HepG2 (cell line): ENCODE results near the gene KATNAL1. TPM values are rescaled to one million over a fixed set of nuclear protein-coding genes. Genes with fewer than 3 reads are reported as not detected.
A peak's percentile ranks its signal among the peaks of the same experiment; 100 is the strongest.

Source experiments
- ATF2 ChIP-seq: sonication (generic); formaldehyde crosslinking; IDR thresholded peaks from 2 replicates; pipeline ENCODE4 v1.4.0; 2020; ENCODE audit warnings: missing genetic modification reagents
- CEBPG ChIP-seq: IDR thresholded peaks from 2 replicates; pipeline ENCODE4 v1.6.1; 2016
- ELF3 ChIP-seq: IDR thresholded peaks from 2 replicates; pipeline ENCODE4 v1.6.1; 2016; ENCODE audit warnings: missing genetic modification reagents, missing compliant biosample characterization
- FOXC1 ChIP-seq: sonication (generic); formaldehyde crosslinking; IDR thresholded peaks from 2 replicates; pipeline ENCODE4 v1.8.0; 2022; ENCODE audit warnings: mild to moderate bottlenecking, missing genetic modification reagents, borderline replicate concordance
- FOXP1 ChIP-seq, 2 experiments: fragments of 450-650 bp in 1 of 2; IDR thresholded peaks; 2 replicates each; pipeline ENCODE4 v1.6.1; 2017 to 2018; ENCODE audit warnings: antibody characterized with exemption in 1 of 2
- HNF4G ChIP-seq, 2 experiments: sonication (generic) in 1 of 2; formaldehyde crosslinking in 1 of 2; IDR thresholded peaks; 2 replicates each; pipeline versions ENCODE4 v1.4.0 to v1.6.1; 2011 to 2020; ENCODE audit warnings: borderline replicate concordance in 2 of 2, low read depth in 2 of 2, mild to moderate bottlenecking in 2 of 2, low read length in 1 of 2, missing genetic modification reagents in 1 of 2, moderate library complexity in 1 of 2
- LCORL ChIP-seq, 2 experiments: fragments of 450-650 bp in 1 of 2; sonication (generic) in 1 of 2; formaldehyde crosslinking in 1 of 2; IDR thresholded peaks; 2 replicates each; pipeline versions ENCODE4 v1.5.0 to v1.6.1; 2017 to 2020; ENCODE audit warnings: antibody characterized with exemption in 1 of 2, missing genetic modification reagents in 1 of 2
- MED1 ChIP-seq: sonication (generic); formaldehyde crosslinking; IDR thresholded peaks from 2 replicates; pipeline ENCODE4 v1.4.0; 2020; ENCODE audit warnings: missing genetic modification reagents
- MLXIP ChIP-seq: sonication (generic); formaldehyde crosslinking; IDR thresholded peaks from 2 replicates; pipeline ENCODE4 v1.9.0; 2021; ENCODE audit warnings: missing genetic modification reagents, borderline replicate concordance
- MTF2 ChIP-seq: sonication (generic); formaldehyde crosslinking; IDR thresholded peaks from 2 replicates; pipeline ENCODE4 v1.5.0; 2020; ENCODE audit warnings: missing genetic modification reagents, borderline replicate concordance
- NONO ChIP-seq, 2 experiments: fragments of 450-650 bp in 1 of 2; sonication (generic) in 1 of 2; formaldehyde crosslinking in 1 of 2; IDR thresholded peaks in 1 of 2; conservative IDR thresholded peaks in 1 of 2; 2 replicates each; pipeline versions ENCODE4 v1.6.1 to v1.8.0; 2017 to 2022; ENCODE audit warnings: mild to moderate bottlenecking in 1 of 2, missing genetic modification reagents in 1 of 2, moderate library complexity in 1 of 2
- ONECUT2 ChIP-seq: sonication (generic); formaldehyde crosslinking; IDR thresholded peaks from 2 replicates; pipeline ENCODE4 v1.4.0; 2020; ENCODE audit warnings: missing genetic modification reagents
- RARA ChIP-seq: IDR thresholded peaks from 2 replicates; pipeline ENCODE4 v1.6.1; 2016; ENCODE audit warnings: missing genetic modification reagents, missing compliant biosample characterization
- SALL1 ChIP-seq: sonication (generic); formaldehyde crosslinking; IDR thresholded peaks from 2 replicates; pipeline ENCODE4 v1.8.0; 2022; ENCODE audit warnings: mild to moderate bottlenecking, missing genetic modification reagents
- SMC3 ChIP-seq: IDR thresholded peaks from 2 replicates; pipeline ENCODE4 v1.6.1; 2011; ENCODE audit warnings: low read length, improper control_type of control experiment
- STAG1 ChIP-seq: sonication (generic); formaldehyde crosslinking; IDR thresholded peaks from 2 replicates; pipeline ENCODE4 v1.4.0; 2020; ENCODE audit warnings: missing genetic modification reagents
- SYNCRIP ChIP-seq: fragments of 200-400 bp; formaldehyde crosslinking; IDR thresholded peaks from 2 replicates; pipeline ENCODE4 v1.6.1; 2018; ENCODE audit warnings: mild to moderate bottlenecking, low read depth, low read length; ENCODE audit not compliant: insufficient read depth
- ZFP41 ChIP-seq: sonication (generic); formaldehyde crosslinking; IDR thresholded peaks from 2 replicates; pipeline ENCODE4 v1.4.0; 2020; ENCODE audit warnings: mild to moderate bottlenecking, missing genetic modification reagents, borderline replicate concordance
- ZMAT3 ChIP-seq: sonication (generic); formaldehyde crosslinking; conservative IDR thresholded peaks from 2 replicates; pipeline ENCODE4 v1.7.0; 2021; ENCODE audit warnings: missing genetic modification reagents
- ZNF253 ChIP-seq: sonication (generic); formaldehyde crosslinking; IDR thresholded peaks from 2 replicates; pipeline ENCODE4 v1.8.0; 2022; ENCODE audit warnings: mild to moderate bottlenecking, missing genetic modification reagents, borderline replicate concordance
- ZNF331 ChIP-seq: sonication (generic); formaldehyde crosslinking; IDR thresholded peaks from 2 replicates; pipeline ENCODE4 v1.4.0; 2020; ENCODE audit warnings: missing genetic modification reagents
- ZNF350 ChIP-seq: sonication (generic); formaldehyde crosslinking; IDR thresholded peaks from 2 replicates; pipeline ENCODE4 v1.4.0; 2020; ENCODE audit warnings: mild to moderate bottlenecking, low read depth, missing genetic modification reagents, borderline replicate concordance
- ZNF362 ChIP-seq: sonication (generic); formaldehyde crosslinking; IDR thresholded peaks from 2 replicates; pipeline ENCODE4 v1.4.0; 2020; ENCODE audit warnings: missing genetic modification reagents, mild to moderate bottlenecking, borderline replicate concordance
- ZSCAN9 ChIP-seq: IDR thresholded peaks from 2 replicates; pipeline ENCODE4 v1.6.1; 2016; ENCODE audit warnings: borderline replicate concordance
- polyA plus RNA-seq, 8 experiments: library from polyadenylated mRNA; depleted of rRNA in 3 of 8; stranded (reverse) in 7 of 8; unstranded in 1 of 8; fragments of >200 nt; fragmentation: Illumina TruSeq in 4 of 8; extraction: Trizol in 4 of 8; gene quantifications; 2 replicates each; pipeline versions ENCODE4 v1.2.1 to v1.2.3, GENCODE V29; 2011 to 2016; ENCODE audit warnings: low read depth in 4 of 8, missing spikeins in 1 of 8, mixed read lengths in 1 of 8; ENCODE audit not compliant: insufficient read depth in 1 of 8
- total RNA-seq, 5 experiments: library from RNA; depleted of rRNA; stranded (reverse); fragments of >200 nt; fragmentation: Illumina TruSeq; extraction: Trizol; gene quantifications; 2 replicates each; pipeline ENCODE4 v1.2.3, GENCODE V29; 2016; ENCODE audit warnings: low read depth in 1 of 5

Gene KATNAL1
- total and polyA plus RNA-seq, 2 of the 13 experiments (the other 11 are each of a cell fraction or from before 2014, with no cell fraction given), result 3.2 to 11.8 TPM

GRCh38 chr13:30334663-30335386, 27.5 kb upstream of the KATNAL1 start (continued):
- TF ChIP-seq HNF4G (IDR thresholded peaks at IDR 0.05; ENCODE audit: borderline replicate concordance, low read depth, low read length), result peak; percentile 58; the same call in 1 of the 2 replicates
- TF ChIP-seq HNF4G (CRISPR knock-in tag; IDR thresholded peaks at IDR 0.05; ENCODE audit: borderline replicate concordance, low read depth), result 0 out of 2 replicates have a peak, but pooled peaks have one; percentile 42
- no peak for TF ChIP-seq ZSCAN9 (CRISPR knock-in tag)
- TF ChIP-seq LCORL (IDR thresholded peaks at IDR 0.05), result no peak
- peak; percentile 80 for TF ChIP-seq LCORL (CRISPR knock-in tag; IDR thresholded peaks at IDR 0.05)
- no peak for TF ChIP-seq MLXIP (CRISPR knock-in tag)
- TF ChIP-seq ZNF362 (CRISPR knock-in tag), result peak; percentile 36; the same call in 1 of the 2 replicates
- TF ChIP-seq ZNF331, result peak; percentile 62; the same call in 1 of the 2 replicates
- TF ChIP-seq SALL1 (CRISPR knock-in tag), result peak; percentile 90
- no peak for TF ChIP-seq ZFP41
- peak; percentile 49; the same call in 1 of the 2 replicates for TF ChIP-seq RARA
- TF ChIP-seq SMC3, result peak; percentile 96
- no peak for TF ChIP-seq FOXP1 (IDR thresholded peaks at IDR 0.05)
- peak; percentile 61 for TF ChIP-seq FOXP1 (CRISPR knock-in tag; IDR thresholded peaks at IDR 0.05)
- peak; percentile 75 for TF ChIP-seq ELF3 (CRISPR knock-in tag)
- peak; percentile 93 for TF ChIP-seq CEBPG (CRISPR knock-in tag)
- TF ChIP-seq STAG1 (CRISPR knock-in tag), result peak; percentile 83
- TF ChIP-seq ONECUT2 (CRISPR knock-in tag), result peak; percentile 99
- no peak for TF ChIP-seq NONO (IDR thresholded peaks at IDR 0.05)
- TF ChIP-seq NONO (CRISPR knock-in tag; conservative IDR thresholded peaks at IDR 0.05), result peak; percentile 78
- 0 out of 2 replicates have a peak, but pooled peaks have one; percentile 69 for TF ChIP-seq ZNF350 (CRISPR knock-in tag)
- TF ChIP-seq ZNF253, result no peak
- peak; percentile 32; the same call in 1 of the 2 replicates for TF ChIP-seq ATF2 (CRISPR knock-in tag)
- 0 out of 2 replicates have a peak, but pooled peaks have one; percentile 26 for TF ChIP-seq FOXC1
- TF ChIP-seq MED1, result peak; percentile 31; the same call in 1 of the 2 replicates
- no peak for TF ChIP-seq SYNCRIP
- no peak for TF ChIP-seq MTF2 (CRISPR knock-in tag)
- TF ChIP-seq ZMAT3 (CRISPR knock-in tag), result no peak
